C4-2B (cell line): ENCODE data around the gene SEMA5A.

Experiments used
- ZFX ChIP-seq: fragments of 450-650 bp; IDR thresholded peaks from 2 replicates; pipeline ENCODE4 v1.6.1; 2017
- TF ChIP-seq, protein P1 (sequence below): fragments of 450-650 bp; conservative IDR thresholded peaks from 2 replicates; pipeline ENCODE4 v1.5.1; 2017; ENCODE audit warnings: mild to moderate bottlenecking

DNA sequence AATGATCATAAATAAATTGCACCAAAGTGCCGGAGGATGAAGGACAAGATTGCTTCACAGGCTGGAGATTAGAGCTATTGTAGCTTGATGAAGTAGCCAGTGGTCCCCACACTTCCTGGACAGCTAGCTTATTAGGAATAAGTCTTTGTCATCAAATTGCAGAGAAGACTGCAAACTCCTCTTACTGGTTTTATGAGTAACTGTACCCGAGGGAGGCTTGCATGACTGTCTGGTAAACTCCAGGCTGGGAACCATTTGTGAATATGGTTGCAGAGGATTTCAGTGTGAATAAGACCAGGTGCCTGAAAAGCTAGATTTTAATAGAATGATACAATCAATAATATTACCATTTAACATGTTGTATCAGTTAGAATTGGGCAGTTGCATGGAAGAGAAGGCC is 36.5 kb upstream of the SEMA5A start:
- TF ChIP-seq, protein P1, sequence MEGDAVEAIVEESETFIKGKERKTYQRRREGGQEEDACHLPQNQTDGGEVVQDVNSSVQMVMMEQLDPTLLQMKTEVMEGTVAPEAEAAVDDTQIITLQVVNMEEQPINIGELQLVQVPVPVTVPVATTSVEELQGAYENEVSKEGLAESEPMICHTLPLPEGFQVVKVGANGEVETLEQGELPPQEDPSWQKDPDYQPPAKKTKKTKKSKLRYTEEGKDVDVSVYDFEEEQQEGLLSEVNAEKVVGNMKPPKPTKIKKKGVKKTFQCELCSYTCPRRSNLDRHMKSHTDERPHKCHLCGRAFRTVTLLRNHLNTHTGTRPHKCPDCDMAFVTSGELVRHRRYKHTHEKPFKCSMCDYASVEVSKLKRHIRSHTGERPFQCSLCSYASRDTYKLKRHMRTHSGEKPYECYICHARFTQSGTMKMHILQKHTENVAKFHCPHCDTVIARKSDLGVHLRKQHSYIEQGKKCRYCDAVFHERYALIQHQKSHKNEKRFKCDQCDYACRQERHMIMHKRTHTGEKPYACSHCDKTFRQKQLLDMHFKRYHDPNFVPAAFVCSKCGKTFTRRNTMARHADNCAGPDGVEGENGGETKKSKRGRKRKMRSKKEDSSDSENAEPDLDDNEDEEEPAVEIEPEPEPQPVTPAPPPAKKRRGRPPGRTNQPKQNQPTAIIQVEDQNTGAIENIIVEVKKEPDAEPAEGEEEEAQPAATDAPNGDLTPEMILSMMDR: no peak
- TF ChIP-seq ZFX: no peak
